ENCODE results near the gene PAPPA2. TPM values are rescaled to one million over a fixed set of nuclear protein-coding genes. Genes with fewer than 3 reads are reported as not detected.
A peak's percentile ranks its signal among the peaks of the same experiment; 100 is the strongest.

Gene PAPPA2
- total RNA-seq, 6 experiments from 2014 or later = 0.53 to 14.8 (median 2.9) TPM

DNA sequence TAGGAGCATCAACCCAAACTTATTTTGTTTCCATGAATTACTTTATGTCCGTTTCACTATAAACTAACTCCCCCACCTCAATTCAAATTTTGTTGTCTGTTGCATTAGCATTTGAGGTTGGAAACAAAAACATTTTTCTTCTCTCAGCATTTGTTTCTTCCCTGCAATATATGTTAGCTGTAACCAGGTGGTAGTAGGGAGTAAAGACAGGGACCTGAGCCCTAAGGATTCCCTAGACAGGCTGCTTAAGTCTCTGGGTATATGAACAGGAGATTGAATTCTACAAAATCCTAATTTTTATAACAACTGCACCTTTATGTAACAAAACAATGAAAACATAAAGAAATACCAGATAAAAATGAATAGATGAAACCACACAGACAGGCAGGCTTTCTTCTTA, 242.6 kb downstream of the PAPPA2 start:
- no peaks in the 10 kb centered on the region for H3K36me3 ChIP-seq
- 35% methylated on average over 1 of the region's 1 CpG for WGBS (ENCODE audit: insufficient coverage, low coverage, low lambda C conversion rate, missing lambda C conversion rate)
- TF ChIP-seq POLR2A (IDR thresholded peaks at IDR 0.05) (no peak), CTCF (IDR thresholded peaks at IDR 0.05) (no peak)
- ATAC-seq (no peak), DNase-seq (no peak)
- no peak overlapping the region for H3K27ac ChIP-seq
- H3K27me3 ChIP-seq = no peaks in the 10 kb centered on the region
- intact Hi-C loops (cut with DNase I) = no loop called here
- no peak overlapping the region for H3K4me3 ChIP-seq
- no peaks in the 10 kb centered on the region for H3K9me3 ChIP-seq
- no peaks in the 10 kb centered on the region for H3K4me1 ChIP-seq

- peak; percentile 47 to 92 (median 80) for ATAC-seq
- no peak for DNase-seq
- no peaks in the 10 kb centered on the region for H3K27me3 ChIP-seq
- intact Hi-C loops (cut with DNase I) = no loop called here
- no peak overlapping the region for H3K27ac ChIP-seq
- H3K4me3 ChIP-seq = no peak overlapping the region
- no peaks in the 10 kb centered on the region for H3K36me3 ChIP-seq
- TF ChIP-seq POLR2A (IDR thresholded peaks at IDR 0.05) (no peak), CTCF (IDR thresholded peaks at IDR 0.05) (peak in 1 of 4 donors; percentile 18)
- no peaks in the 10 kb centered on the region for H3K9me3 ChIP-seq
- WGBS (ENCODE audit: insufficient coverage, low coverage, low lambda C conversion rate, missing lambda C conversion rate) = 100% methylated on average over 2 of the region's 2 CpGs
- peaks cover 0 to 6% (median 0%) of the 10 kb centered on the region in 4 donors for H3K4me1 ChIP-seq
Measured at GRCh38 chr1:176717066-176717750, 254.2 kb downstream of the PAPPA2 start.

DNA sequence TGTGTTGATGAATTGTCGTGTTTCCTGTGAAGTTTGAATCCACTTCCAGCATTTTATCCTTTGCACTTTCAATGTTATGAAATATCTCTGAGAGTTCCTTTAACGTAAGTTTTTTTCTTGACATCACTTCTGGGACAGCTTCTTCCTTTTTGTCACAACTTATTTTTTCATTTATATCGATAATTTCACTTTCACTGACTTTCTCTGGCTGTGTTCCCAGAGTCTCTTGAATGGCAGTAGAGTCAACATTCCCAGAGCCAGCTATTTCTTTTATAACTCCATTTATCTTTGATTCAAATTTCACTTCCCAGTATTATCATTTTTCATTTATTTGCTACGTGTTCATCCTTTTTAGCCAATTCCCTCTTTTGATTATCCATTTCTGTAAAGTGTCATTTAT, 256.5 kb downstream of the PAPPA2 start:
- intact Hi-C loops (cut with DNase I) = no loop called here
- no peak overlapping the region for H3K4me3 ChIP-seq
- 11% methylated on average over 4 of the region's 4 CpGs for WGBS (ENCODE audit: insufficient coverage, low coverage, low lambda C conversion rate, missing lambda C conversion rate)
- no peaks in the 10 kb centered on the region for H3K36me3 ChIP-seq
- TF ChIP-seq CTCF (IDR thresholded peaks at IDR 0.05) (no peak), POLR2A (IDR thresholded peaks at IDR 0.05) (no peak)
- H3K27ac ChIP-seq = no peak overlapping the region
- peaks cover 0 to 6% (median 0%) of the 10 kb centered on the region in 4 donors for H3K4me1 ChIP-seq
- no peak for DNase-seq
- H3K27me3 ChIP-seq = no peaks in the 10 kb centered on the region
- peak in 2 of 4 donors; percentile 43 to 66 for ATAC-seq
- no peaks in the 10 kb centered on the region for H3K9me3 ChIP-seq

DNA sequence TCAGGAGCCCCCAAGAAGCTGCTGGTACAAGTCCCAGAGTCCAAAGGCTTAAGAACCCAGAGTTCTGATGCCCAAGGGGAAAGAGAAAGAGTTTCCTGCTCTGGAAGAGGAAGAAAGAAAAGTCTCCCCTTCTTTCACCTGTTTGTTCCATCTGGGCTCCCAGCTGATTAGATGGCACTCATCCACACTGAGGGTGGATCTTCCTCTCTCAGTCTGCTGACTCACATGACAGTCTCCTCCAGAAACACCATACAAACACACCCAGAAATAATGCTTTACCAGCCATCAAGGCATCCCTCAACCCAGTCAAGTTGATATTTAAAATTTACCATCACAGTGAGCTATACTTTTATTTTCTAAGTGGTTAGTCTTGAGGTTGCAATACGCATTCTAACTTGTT, 257.9 kb downstream of the PAPPA2 start:
- Histone ChIP-seq H3K9me3 (no peaks in the 10 kb centered on the region), H3K27me3 (no peaks in the 10 kb centered on the region), H3K36me3 (no peaks in the 10 kb centered on the region), H3K27ac (no peak overlapping the region), H3K4me3 (no peak overlapping the region), H3K4me1 (peaks cover 0 to 6% (median 0%) of the 10 kb centered on the region in 4 donors)
- no peak for DNase-seq
- intact Hi-C loops (cut with DNase I) = no loop called here
- WGBS (ENCODE audit: insufficient coverage, low coverage, low lambda C conversion rate, missing lambda C conversion rate) = 100% methylated on average over 1 of the region's 1 CpG
- ATAC-seq = no peak
- no peak for TF ChIP-seq POLR2A (IDR thresholded peaks at IDR 0.05)
- no peak for TF ChIP-seq CTCF (IDR thresholded peaks at IDR 0.05)

Measured in right lobe of liver (tissue), 6 donors.